ENCODE measurements around the gene TNRC18.

DNA sequence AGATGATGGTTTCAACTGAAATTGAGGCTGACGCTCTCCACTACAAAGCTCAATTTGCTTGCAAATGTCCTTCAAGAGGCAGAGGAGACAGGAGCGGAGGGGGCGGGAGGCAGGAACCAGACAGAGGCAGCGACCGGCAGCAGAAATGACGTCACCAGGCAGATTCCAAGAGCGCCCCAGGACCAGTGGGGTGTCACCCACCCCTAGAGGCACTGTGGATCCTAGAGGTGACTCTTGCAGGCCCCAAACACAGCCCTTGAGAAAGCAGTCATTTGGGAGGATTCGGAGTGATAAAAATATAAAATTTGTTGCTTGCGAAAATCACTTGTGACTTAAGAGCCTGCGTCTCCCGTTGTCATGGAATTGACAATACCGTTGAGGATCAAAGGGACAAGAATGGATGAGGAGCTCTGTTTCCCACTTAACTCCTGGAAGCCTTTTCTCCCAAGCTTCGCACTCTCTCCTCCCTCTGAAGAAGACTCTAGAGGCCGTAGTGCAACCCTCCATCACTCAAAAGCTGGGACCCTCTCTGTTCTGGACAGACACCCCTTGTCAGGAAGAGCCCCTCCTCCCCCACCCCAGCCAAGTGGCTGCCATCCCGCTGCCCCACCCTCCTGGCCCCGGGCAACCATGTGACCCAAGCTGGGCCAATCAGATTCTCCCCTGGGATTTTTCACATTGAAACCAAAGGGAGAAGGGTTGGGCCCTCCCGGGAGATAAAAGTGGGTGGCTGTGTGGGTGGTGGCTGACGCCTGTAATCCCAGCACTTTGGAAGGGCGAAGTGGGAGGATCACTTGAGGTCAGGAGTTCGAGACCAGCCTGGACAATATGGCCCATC, 157.2 kb downstream of the TNRC18 start:
- TF ChIP-seq, protein P1, sequence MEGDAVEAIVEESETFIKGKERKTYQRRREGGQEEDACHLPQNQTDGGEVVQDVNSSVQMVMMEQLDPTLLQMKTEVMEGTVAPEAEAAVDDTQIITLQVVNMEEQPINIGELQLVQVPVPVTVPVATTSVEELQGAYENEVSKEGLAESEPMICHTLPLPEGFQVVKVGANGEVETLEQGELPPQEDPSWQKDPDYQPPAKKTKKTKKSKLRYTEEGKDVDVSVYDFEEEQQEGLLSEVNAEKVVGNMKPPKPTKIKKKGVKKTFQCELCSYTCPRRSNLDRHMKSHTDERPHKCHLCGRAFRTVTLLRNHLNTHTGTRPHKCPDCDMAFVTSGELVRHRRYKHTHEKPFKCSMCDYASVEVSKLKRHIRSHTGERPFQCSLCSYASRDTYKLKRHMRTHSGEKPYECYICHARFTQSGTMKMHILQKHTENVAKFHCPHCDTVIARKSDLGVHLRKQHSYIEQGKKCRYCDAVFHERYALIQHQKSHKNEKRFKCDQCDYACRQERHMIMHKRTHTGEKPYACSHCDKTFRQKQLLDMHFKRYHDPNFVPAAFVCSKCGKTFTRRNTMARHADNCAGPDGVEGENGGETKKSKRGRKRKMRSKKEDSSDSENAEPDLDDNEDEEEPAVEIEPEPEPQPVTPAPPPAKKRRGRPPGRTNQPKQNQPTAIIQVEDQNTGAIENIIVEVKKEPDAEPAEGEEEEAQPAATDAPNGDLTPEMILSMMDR (IDR thresholded peaks at IDR 0.05; ENCODE audit: low read depth, low read length, missing input control), result no peak
- no peak for TF ChIP-seq RAD21 (IDR thresholded peaks at IDR 0.05)
- no peak for TF ChIP-seq GABPA (IDR thresholded peaks at IDR 0.05 in 1 of 2, conservative IDR thresholded peaks at IDR 0.05 in 1 of 2)

Data from liver (tissue), 3 donors.